ENCODE measurements around the gene SCG5.

Gene SCG5

GRCh38 chr15:32671339-32672325, 30.1 kb downstream of the SCG5 start:
- DNase-seq (ENCODE audit: low read depth): no peak
- H3K4me3 ChIP-seq (replicated peaks; ENCODE audit: low read depth, low read length): no peak overlapping the region
- TF ChIP-seq CTCF (IDR thresholded peaks at IDR 0.05; ENCODE audit: low read length, missing control alignments): no peak

- no peak overlapping the region for H3K4me3 ChIP-seq (replicated peaks; ENCODE audit: low read depth, low read length)
- no peak for DNase-seq (ENCODE audit: low read depth)
- TF ChIP-seq CTCF (IDR thresholded peaks at IDR 0.05; ENCODE audit: low read length, missing control alignments): no peak
These were observed 33.2 kb downstream of the SCG5 start for GRCh38 chr15:32674681-32675080.

- TF ChIP-seq CTCF (IDR thresholded peaks at IDR 0.05; ENCODE audit: low read length, missing control alignments): no peak
- DNase-seq (ENCODE audit: low read depth): no peak
- no peak overlapping the region for H3K4me3 ChIP-seq (replicated peaks; ENCODE audit: low read depth, low read length)
These were observed 34.0 kb downstream of the SCG5 start for GRCh38 chr15:32675466-32675865.

GRCh38 chr15:32676169-32676568, 34.7 kb downstream of the SCG5 start:
- H3K4me3 ChIP-seq (replicated peaks; ENCODE audit: low read depth, low read length): no peak overlapping the region
- DNase-seq (ENCODE audit: low read depth): no peak
- TF ChIP-seq CTCF (IDR thresholded peaks at IDR 0.05; ENCODE audit: low read length, missing control alignments): no peak

- no peak for TF ChIP-seq CTCF (IDR thresholded peaks at IDR 0.05; ENCODE audit: low read length, missing control alignments)
- H3K4me3 ChIP-seq (replicated peaks; ENCODE audit: low read depth, low read length): no peak overlapping the region
- DNase-seq (ENCODE audit: low read depth): no peak
These were observed 35.8 kb downstream of the SCG5 start for GRCh38 chr15:32677238-32677750.

- no peak for TF ChIP-seq CTCF (IDR thresholded peaks at IDR 0.05; ENCODE audit: low read length, missing control alignments)
- DNase-seq (ENCODE audit: low read depth): no peak
These were observed 37.8 kb downstream of the SCG5 start for GRCh38 chr15:32679298-32679690.

More at GRCh38 chr15:32679298-32679690, 37.8 kb downstream of the SCG5 start:
- no peak overlapping the region for H3K4me3 ChIP-seq (replicated peaks; ENCODE audit: low read depth, low read length)

All from fibroblast of pulmonary artery (primary cell).